Transverse colon (tissue), 4 donors: Measurements from ENCODE around the gene KRTAP9-3. TPM values are rescaled to one million over a fixed set of nuclear protein-coding genes. Genes with fewer than 3 reads are reported as not detected.
"Not testable (repeated sequence)": the region's sequence is repeated elsewhere in the genome, so short reads cannot be mapped to it uniquely, and the experiment has no call there.

Experiments used
- DNase-seq: peaks from one replicate; pipeline ENCODE4 v3.0.0-alpha.2; 2019
- H3K27ac ChIP-seq, 4 donors: fragments of 200-600 bp; sonication (generic); 2 replicates each; pipeline ENCODE4 v1.5.1; 2016 to 2018; ENCODE audit warnings: inconsistent platforms in 4 of 4
- H3K27me3 ChIP-seq: fragments of 200-600 bp; sonication (generic); 2 replicates; pipeline ENCODE4 v1.5.1; 2017; ENCODE audit warnings: inconsistent platforms
- H3K36me3 ChIP-seq, 4 donors: fragments of 200-600 bp; sonication (generic); 2 replicates each; pipeline ENCODE4 v1.5.1; 2017 to 2019; ENCODE audit warnings: inconsistent platforms in 4 of 4
- H3K4me1 ChIP-seq, 4 donors: fragments of 200-600 bp; sonication (generic); 2 replicates each; pipeline ENCODE4 v1.5.1; 2017 to 2020; ENCODE audit warnings: inconsistent platforms in 4 of 4
- H3K4me3 ChIP-seq, 4 donors: fragments of 200-600 bp; sonication (generic); 1 replicate in 1 of 4; 2 replicates in 3 of 4; pipeline versions ENCODE4 v1.5.1 to v1.6.1; 2017 to 2019; ENCODE audit warnings: inconsistent platforms in 4 of 4
- H3K9me3 ChIP-seq, 2 donors: fragments of 200-600 bp; sonication (generic); 2 replicates each; pipeline ENCODE4 v1.5.1; 2017 to 2019; ENCODE audit warnings: inconsistent platforms in 2 of 2
- EP300 ChIP-seq: sonication (generic); formaldehyde crosslinking; IDR thresholded peaks from one replicate; pipeline ENCODE4 v1.6.1; 2017; ENCODE audit warnings: antibody characterized with exemption, low read depth
- POLR2A ChIP-seq: fragments of 450-650 bp; IDR thresholded peaks from one replicate; pipeline ENCODE4 v1.6.1; 2016; ENCODE audit warnings: antibody characterized with exemption, mild to moderate bottlenecking, moderate library complexity
- POLR2AphosphoS5 ChIP-seq, 3 donors: sonication (generic); formaldehyde crosslinking; IDR thresholded peaks; one replicate each; pipeline ENCODE4 v1.6.1; 2016; ENCODE audit warnings: antibody characterized with exemption in 3 of 3
- WGBS, 2 donors: methylation state at CpG; one replicate each; pipeline ENCODE4 v1.1.5; 2018; ENCODE audit warnings: low coverage in 1 of 2; 5-methylcytosine and 5-hydroxymethylcytosine counted together
- in situ Hi-C, 4 donors: fragments of 200-750 bp; cut with MboI; loops; one replicate each; pipeline versions ENCODE4 v1.15.0 to v1.15.1; 2017; ENCODE audit warnings: low sequenced_read_pairs in 3 of 4, low pct_ligation_motif_present in 1 of 4, low pct_unique_long_range_greater_than_20kb in 1 of 4
- intact Hi-C: fragments of 100-400 bp; cut with DNase I; formaldehyde crosslinking; loops from one replicate; pipeline ENCODE4 v1.15.1; 2023; ENCODE audit warnings: low total_unique reads
- total RNA-seq, 4 donors: library from RNA; depleted of rRNA; stranded (reverse); fragments of >200 nt; gene quantifications; one replicate each; pipeline ENCODE4 v1.1.0, GENCODE V29; 2016
- TF ChIP-seq, protein P1 (sequence below), 5 experiments: fragments of 200-600 bp in 3 of 5; fragments of 450-650 bp in 2 of 5; sonication (generic) in 3 of 5; IDR thresholded peaks; 1 replicate in 2 of 5; 2 replicates in 3 of 5; pipeline ENCODE4 v1.5.1; 2016 to 2017; ENCODE audit warnings: antibody characterized with exemption in 5 of 5, inconsistent platforms in 3 of 5, mild to moderate bottlenecking in 2 of 5, moderate library complexity in 1 of 5

Gene KRTAP9-3
- total RNA-seq, 4 donors from 2014 or later: not detected

- peaks cover 12% of the 10 kb centered on the region for H3K27me3 ChIP-seq
- no peaks in the 10 kb centered on the region for H3K4me1 ChIP-seq
- no peak for DNase-seq
- H3K27ac ChIP-seq: no peak overlapping the region
- no peak for TF ChIP-seq POLR2AphosphoS5 (IDR thresholded peaks at IDR 0.05)
- no peak for TF ChIP-seq POLR2A
- TF ChIP-seq, protein P1, sequence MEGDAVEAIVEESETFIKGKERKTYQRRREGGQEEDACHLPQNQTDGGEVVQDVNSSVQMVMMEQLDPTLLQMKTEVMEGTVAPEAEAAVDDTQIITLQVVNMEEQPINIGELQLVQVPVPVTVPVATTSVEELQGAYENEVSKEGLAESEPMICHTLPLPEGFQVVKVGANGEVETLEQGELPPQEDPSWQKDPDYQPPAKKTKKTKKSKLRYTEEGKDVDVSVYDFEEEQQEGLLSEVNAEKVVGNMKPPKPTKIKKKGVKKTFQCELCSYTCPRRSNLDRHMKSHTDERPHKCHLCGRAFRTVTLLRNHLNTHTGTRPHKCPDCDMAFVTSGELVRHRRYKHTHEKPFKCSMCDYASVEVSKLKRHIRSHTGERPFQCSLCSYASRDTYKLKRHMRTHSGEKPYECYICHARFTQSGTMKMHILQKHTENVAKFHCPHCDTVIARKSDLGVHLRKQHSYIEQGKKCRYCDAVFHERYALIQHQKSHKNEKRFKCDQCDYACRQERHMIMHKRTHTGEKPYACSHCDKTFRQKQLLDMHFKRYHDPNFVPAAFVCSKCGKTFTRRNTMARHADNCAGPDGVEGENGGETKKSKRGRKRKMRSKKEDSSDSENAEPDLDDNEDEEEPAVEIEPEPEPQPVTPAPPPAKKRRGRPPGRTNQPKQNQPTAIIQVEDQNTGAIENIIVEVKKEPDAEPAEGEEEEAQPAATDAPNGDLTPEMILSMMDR (IDR thresholded peaks at IDR 0.05): no peak
- no peak for TF ChIP-seq EP300
- H3K36me3 ChIP-seq: no peaks in the 10 kb centered on the region
- in situ Hi-C loops: loop anchor here in 1 of 4 donors (25.0 kb wide), 1 partner anchor 95 kb away; the partner anchor contains the start of genes KRT33A and KRT33B
- intact Hi-C loops: no loop called here
- no peak overlapping the region for H3K4me3 ChIP-seq
- 86% methylated on average over 3 of the region's 3 CpGs; no CpG with 5 or more reads in 1 of the 2 donors for WGBS, 2 donors
- H3K9me3 ChIP-seq: no peaks in the 10 kb centered on the region
Observed at GRCh38 chr17:41267711-41268110, 35.5 kb downstream of the KRTAP9-3 start.

- H3K36me3 ChIP-seq, H3K27me3 ChIP-seq, intact Hi-C loops, H3K9me3 ChIP-seq, DNase-seq, H3K4me3 ChIP-seq, H3K27ac ChIP-seq, H3K4me1 ChIP-seq: not testable (repeated sequence)
- in situ Hi-C loops: loop anchor here in 1 of 4 donors (25.0 kb wide), 1 partner anchor 91 kb away; the partner anchor contains the start of genes KRT33A and KRT33B
- WGBS, 2 donors: no CpG with 5 or more reads among the region's 1 CpG
Observed at GRCh38 chr17:41271323-41271722, 39.1 kb downstream of the KRTAP9-3 start.

GRCh38 chr17:41271858-41272257 lies 39.6 kb downstream of the KRTAP9-3 start:
- TF ChIP-seq POLR2AphosphoS5 (IDR thresholded peaks at IDR 0.05) (no peak), EP300 (no peak), POLR2A (no peak)
- TF ChIP-seq, protein P1 (IDR thresholded peaks at IDR 0.05): no peak
- intact Hi-C loops: no loop called here
- in situ Hi-C loops: loop anchor here in 1 of 4 donors (25.0 kb wide), 1 partner anchor 90 kb away; the partner anchor contains the start of genes KRT33A and KRT33B
- no peaks in the 10 kb centered on the region for H3K4me1 ChIP-seq
- no peak for DNase-seq
- H3K27me3 ChIP-seq: no peaks in the 10 kb centered on the region
- no peak overlapping the region for H3K27ac ChIP-seq
- no peaks in the 10 kb centered on the region for H3K36me3 ChIP-seq
- WGBS, 2 donors: 36% methylated on average over 1 of the region's 1 CpG; no CpG with 5 or more reads in 1 of the 2 donors
- H3K9me3 ChIP-seq: no peaks in the 10 kb centered on the region
- H3K4me3 ChIP-seq: no peak overlapping the region

- DNase-seq, intact Hi-C loops: not testable (repeated sequence)
- WGBS, 2 donors: no CpG with 5 or more reads among the region's 3 CpGs
Observed at GRCh38 chr17:41275648-41276190, 43.5 kb downstream of the KRTAP9-3 start, which contains the start of gene KRTAP9-7. Gene KRTAP9-7, plus strand, starts transcription at chr17:41275698. Its CDS starts 0 bp downstream, at chr17:41275698.

DNA sequence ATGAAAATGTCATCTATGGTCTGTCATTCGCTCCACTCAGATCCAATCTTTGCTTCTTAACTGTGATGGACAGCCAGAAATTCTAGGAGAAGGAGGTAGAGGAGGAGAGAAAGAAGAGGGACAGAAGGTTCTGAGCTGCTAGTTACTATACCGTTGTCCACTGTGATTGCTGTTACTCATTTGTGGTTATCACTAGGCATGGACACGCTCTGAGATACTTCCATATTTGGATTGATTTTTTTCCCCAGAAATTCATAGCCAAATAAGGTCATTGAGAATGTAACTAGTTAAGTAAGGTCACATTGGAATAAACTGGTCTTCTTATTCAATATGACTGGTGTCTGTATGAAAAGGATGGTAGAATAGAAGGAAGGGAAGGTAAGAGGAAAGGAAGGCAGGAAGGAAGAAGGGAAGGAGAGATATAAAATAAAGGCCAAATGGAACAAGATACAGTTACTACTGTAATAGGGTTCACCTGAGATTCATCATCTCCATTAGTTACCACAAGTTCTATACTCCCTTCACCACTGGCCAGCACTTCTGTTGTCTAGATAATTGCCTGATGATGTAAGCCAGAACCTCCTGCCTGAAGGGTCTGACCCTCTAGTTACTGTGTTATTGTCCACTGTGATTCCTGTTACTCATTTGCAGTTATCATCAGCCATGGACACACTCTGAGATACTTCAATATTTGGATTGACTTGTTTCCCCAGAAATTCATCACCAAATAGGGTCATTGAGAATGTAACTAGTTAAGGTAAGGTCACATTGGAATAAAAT lies 46.1 kb downstream of the KRTAP9-3 start:
- Histone ChIP-seq H3K4me1 (no peaks in the 10 kb centered on the region), H3K4me3 (no peak overlapping the region), H3K27ac (no peak overlapping the region), H3K9me3 (no peaks in the 10 kb centered on the region), H3K27me3 (peaks cover 5% of the 10 kb centered on the region), H3K36me3 (no peaks in the 10 kb centered on the region)
- DNase-seq: no peak
- 80 to 93% methylated on average over 2 to 3 of the region's 3 CpGs for WGBS, 2 donors
- in situ Hi-C loops: no loop called here
- TF ChIP-seq POLR2AphosphoS5 (IDR thresholded peaks at IDR 0.05) (no peak), POLR2A (no peak), EP300 (no peak)
- TF ChIP-seq, protein P1 (IDR thresholded peaks at IDR 0.05): no peak
- intact Hi-C loops: no loop called here

More at GRCh38 chr17:41275648-41276190, 43.5 kb downstream of the KRTAP9-3 start, which contains the start of gene KRTAP9-7:
- H3K27ac ChIP-seq, in situ Hi-C loops, H3K4me3 ChIP-seq, H3K27me3 ChIP-seq, H3K36me3 ChIP-seq, H3K4me1 ChIP-seq, H3K9me3 ChIP-seq: not testable (repeated sequence)
